ENCODE data around the gene NPHP4. TPM values are rescaled to one million over a fixed set of nuclear protein-coding genes. Genes with fewer than 3 reads are reported as not detected.

NPHP4 gene
- total RNA-seq, 2 experiments from 2014 or later, result 6.2 to 7.7 TPM

GRCh38 chr1:5967351-5968160 is 24.7 kb downstream of the NPHP4 start:
- Histone ChIP-seq H3K4me1 (ENCODE audit: insufficient read depth, low read length) (no peaks in the 10 kb centered on the region), H3K9me3 (ENCODE audit: control insufficient read depth in 1 of 2, insufficient read depth in 1 of 2, low read length in 2 of 2) (no peaks in the 10 kb centered on the region), H3K36me3 (ENCODE audit: insufficient read depth, low read length) (no peaks in the 10 kb centered on the region), H3K27ac (ENCODE audit: low read depth in 1 of 2, low read length in 2 of 2) (no peak overlapping the region), H3K27me3 (ENCODE audit: control insufficient read depth in 1 of 2, insufficient read depth in 2 of 2, low read length in 2 of 2) (no peaks in the 10 kb centered on the region), H3K4me3 (ENCODE audit: low read length) (no peak overlapping the region)
- no peaks in the 10 kb centered on the region for H3K9me3 Mint-ChIP-seq
- no peaks in the 10 kb centered on the region for H3K4me1 Mint-ChIP-seq (ENCODE audit: low read depth)
- no peak overlapping the region for H3K4me3 Mint-ChIP-seq
- ChIA-PET POLR2A (no interaction called here), CTCF (no interaction called here)
- H3K27ac Mint-ChIP-seq, result no peak overlapping the region
- DNase-seq, result no peak
- intact Hi-C loops (cut with DNase I, micrococcal nuclease), result no loop called here
- no peak for ATAC-seq (ENCODE audit: poor library complexity)
- no peak for TF ChIP-seq CTCF (IDR thresholded peaks at IDR 0.05)
- H3K27me3 Mint-ChIP-seq, result no peaks in the 10 kb centered on the region
- H3K36me3 Mint-ChIP-seq (ENCODE audit: low read depth), result peaks cover 14% of the 10 kb centered on the region

DNA sequence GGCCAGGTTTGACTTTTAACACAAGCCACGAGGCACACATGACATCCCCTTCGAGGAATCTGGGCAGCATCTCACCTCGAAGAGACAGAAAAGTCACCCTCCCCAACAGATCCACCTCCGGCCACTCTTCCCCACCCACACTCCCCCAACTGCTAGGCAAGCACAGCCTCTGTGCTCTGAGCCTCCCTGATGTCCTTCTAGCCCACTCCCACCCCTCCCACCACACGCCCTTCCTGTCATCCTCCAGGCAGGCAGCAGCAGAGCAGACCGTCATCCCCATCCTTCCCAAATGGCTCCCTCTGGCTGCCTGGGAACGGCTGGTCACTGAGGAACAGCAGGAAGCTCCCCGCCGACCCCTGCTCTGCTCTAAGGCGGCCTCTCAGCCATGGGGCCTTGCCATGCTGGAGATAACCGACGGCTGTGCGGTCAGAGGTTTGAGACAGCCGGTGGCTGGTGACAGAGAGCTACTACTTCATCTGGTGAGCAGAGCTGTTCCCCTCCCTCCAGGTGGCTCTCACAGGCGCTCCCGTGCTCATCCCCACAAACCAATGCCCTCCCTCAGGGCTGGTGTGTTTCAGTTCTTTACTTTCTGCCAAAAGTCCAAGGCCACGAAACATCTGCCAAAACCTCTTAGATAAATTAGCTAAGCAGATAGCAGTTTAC is 25.6 kb downstream of the NPHP4 start:
- POLR2A ChIA-PET, result no interaction called here
- no peak overlapping the region for H3K4me3 Mint-ChIP-seq
- H3K27me3 Mint-ChIP-seq, result no peaks in the 10 kb centered on the region
- DNase-seq, result no peak
- Histone ChIP-seq H3K27ac (ENCODE audit: low read depth in 1 of 2, low read length in 2 of 2) (no peak overlapping the region), H3K4me3 (ENCODE audit: low read length) (no peak overlapping the region), H3K4me1 (ENCODE audit: insufficient read depth, low read length) (no peaks in the 10 kb centered on the region), H3K27me3 (ENCODE audit: control insufficient read depth in 1 of 2, insufficient read depth in 2 of 2, low read length in 2 of 2) (no peaks in the 10 kb centered on the region), H3K36me3 (ENCODE audit: insufficient read depth, low read length) (no peaks in the 10 kb centered on the region), H3K9me3 (ENCODE audit: control insufficient read depth in 1 of 2, insufficient read depth in 1 of 2, low read length in 2 of 2) (no peaks in the 10 kb centered on the region)
- CTCF ChIA-PET, result no interaction called here
- no peak for TF ChIP-seq CTCF (IDR thresholded peaks at IDR 0.05)
- intact Hi-C loops (cut with DNase I, micrococcal nuclease), result no loop called here
- H3K27ac Mint-ChIP-seq, result no peak overlapping the region
- H3K9me3 Mint-ChIP-seq, result no peaks in the 10 kb centered on the region
- H3K4me1 Mint-ChIP-seq (ENCODE audit: low read depth), result no peaks in the 10 kb centered on the region
- no peak for ATAC-seq (ENCODE audit: poor library complexity)
- H3K36me3 Mint-ChIP-seq (ENCODE audit: low read depth), result peaks cover 16% of the 10 kb centered on the region

DNA sequence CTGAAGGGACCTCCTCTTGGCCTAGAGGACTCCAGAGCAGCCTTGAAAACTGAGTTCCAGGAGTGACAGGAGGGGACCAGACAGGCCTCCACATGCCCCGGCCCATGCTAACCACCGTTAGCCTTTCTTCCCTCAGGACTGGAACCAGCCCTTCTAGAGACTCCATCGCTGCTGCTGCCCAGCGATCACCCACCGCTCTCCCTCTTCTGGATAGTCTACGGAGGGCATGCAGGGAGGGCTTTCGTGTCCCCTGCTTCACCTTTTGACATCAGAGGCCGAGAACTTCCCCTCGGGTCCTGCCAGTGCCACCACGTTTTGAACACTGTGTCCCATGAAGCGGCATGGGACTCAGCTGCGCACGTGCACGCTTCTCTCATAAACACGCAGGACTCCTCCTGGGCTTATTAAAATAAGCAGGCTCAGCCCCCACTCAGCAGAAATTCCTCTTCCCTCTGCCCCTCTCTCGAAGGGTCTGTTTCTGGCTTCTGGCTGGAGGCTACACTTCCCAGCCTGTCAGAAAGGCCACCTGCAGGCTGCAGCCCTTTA is 26.6 kb downstream of the NPHP4 start:
- no peak for TF ChIP-seq CTCF (IDR thresholded peaks at IDR 0.05)
- H3K36me3 Mint-ChIP-seq (ENCODE audit: low read depth), result peaks cover 26% of the 10 kb centered on the region
- Histone ChIP-seq H3K27ac (ENCODE audit: low read depth in 1 of 2, low read length in 2 of 2) (no peak overlapping the region), H3K27me3 (ENCODE audit: control insufficient read depth in 1 of 2, insufficient read depth in 2 of 2, low read length in 2 of 2) (no peaks in the 10 kb centered on the region), H3K36me3 (ENCODE audit: insufficient read depth, low read length) (no peaks in the 10 kb centered on the region), H3K4me3 (ENCODE audit: low read length) (no peak overlapping the region), H3K9me3 (ENCODE audit: control insufficient read depth in 1 of 2, insufficient read depth in 1 of 2, low read length in 2 of 2) (no peaks in the 10 kb centered on the region), H3K4me1 (ENCODE audit: insufficient read depth, low read length) (no peaks in the 10 kb centered on the region)
- H3K9me3 Mint-ChIP-seq, result no peaks in the 10 kb centered on the region
- no peaks in the 10 kb centered on the region for H3K27me3 Mint-ChIP-seq
- CTCF ChIA-PET, result no interaction called here
- POLR2A ChIA-PET, result no interaction called here
- no peaks in the 10 kb centered on the region for H3K4me1 Mint-ChIP-seq (ENCODE audit: low read depth)
- intact Hi-C loops (cut with DNase I, micrococcal nuclease), result no loop called here
- H3K27ac Mint-ChIP-seq, result no peak overlapping the region
- H3K4me3 Mint-ChIP-seq, result no peak overlapping the region
- ATAC-seq (ENCODE audit: poor library complexity) (no peak), DNase-seq (peak in 1 of 14 experiments; percentile 1)

Data from CD4-positive, alpha-beta T cell (primary cell).